NCI-H345 treated with DMSO at 0.1 percent for 48 hours (cell line): ENCODE results near the gene ABCG8.

Experiments
- DNase-seq: peaks from one replicate; lab custom pipeline; 2025; ENCODE audit not compliant: unreplicated experiment; lab: John Stamatoyannopoulos, UW

ABCG8 gene

GRCh38 chr2:43855292-43855691 lies 16.5 kb downstream of the ABCG8 start:
- DNase-seq, result no peak

GRCh38 chr2:43872151-43872550 lies 33.4 kb downstream of the ABCG8 start:
- DNase-seq, result no peak

DNA sequence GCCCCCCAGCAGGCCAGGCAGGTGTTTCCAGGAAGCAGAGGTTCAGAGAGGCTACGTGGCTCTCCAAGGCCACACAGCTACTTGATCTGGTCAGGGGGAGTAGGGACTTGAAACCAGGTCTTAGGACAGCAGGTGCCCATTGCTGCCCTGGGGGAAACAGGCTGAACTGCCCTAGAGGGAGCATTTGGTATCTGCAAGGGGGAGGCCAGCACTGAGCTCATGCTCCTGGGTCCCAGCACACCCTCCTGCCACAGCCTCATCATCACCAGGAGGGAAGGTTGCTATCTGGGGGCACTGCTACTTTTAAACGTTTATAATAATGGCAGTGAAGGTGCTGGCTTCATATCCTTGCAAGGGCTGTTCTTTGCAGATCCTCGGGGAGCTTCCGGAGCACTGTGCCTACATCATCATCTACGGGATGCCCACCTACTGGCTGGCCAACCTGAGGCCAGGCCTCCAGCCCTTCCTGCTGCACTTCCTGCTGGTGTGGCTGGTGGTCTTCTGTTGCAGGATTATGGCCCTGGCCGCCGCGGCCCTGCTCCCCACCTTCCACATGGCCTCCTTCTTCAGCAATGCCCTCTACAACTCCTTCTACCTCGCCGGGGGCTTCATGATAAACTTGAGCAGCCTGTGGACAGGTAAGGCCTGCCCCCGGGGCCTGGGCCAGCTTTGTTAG lies 36.1 kb downstream of the ABCG8 start:
- DNase-seq, result no peak

- DNase-seq, result peak; percentile 58
Measured at GRCh38 chr2:43877782-43878464, 39.2 kb downstream of the ABCG8 start.

- DNase-seq, result no peak
Measured at GRCh38 chr2:43879261-43879660, 40.5 kb downstream of the ABCG8 start.

- no peak for DNase-seq
Measured at GRCh38 chr2:43880471-43880870, 41.7 kb downstream of the ABCG8 start.

DNA sequence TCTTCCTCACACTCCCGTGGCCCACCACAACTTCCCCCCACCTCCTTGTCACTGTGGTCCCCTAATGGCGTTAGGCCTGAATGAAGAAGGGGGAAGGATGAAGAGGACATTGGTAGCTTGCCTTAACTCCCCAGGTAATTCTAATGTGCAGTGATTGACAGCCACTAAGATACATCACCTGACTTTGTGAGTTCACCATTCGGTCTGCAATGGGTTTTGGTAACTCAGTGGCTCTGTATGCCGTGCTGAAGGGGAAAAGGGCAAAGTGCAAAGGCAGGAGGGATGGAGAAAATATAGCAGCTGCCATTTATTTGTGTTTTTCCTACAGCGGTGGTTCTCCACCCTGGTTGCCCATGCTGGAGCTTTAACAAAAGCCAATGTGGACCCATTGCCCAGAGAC lies 42.2 kb downstream of the ABCG8 start:
- DNase-seq, result no peak

GRCh38 chr2:43882312-43882711 lies 43.5 kb downstream of the ABCG8 start:
- DNase-seq, result no peak

DNA sequence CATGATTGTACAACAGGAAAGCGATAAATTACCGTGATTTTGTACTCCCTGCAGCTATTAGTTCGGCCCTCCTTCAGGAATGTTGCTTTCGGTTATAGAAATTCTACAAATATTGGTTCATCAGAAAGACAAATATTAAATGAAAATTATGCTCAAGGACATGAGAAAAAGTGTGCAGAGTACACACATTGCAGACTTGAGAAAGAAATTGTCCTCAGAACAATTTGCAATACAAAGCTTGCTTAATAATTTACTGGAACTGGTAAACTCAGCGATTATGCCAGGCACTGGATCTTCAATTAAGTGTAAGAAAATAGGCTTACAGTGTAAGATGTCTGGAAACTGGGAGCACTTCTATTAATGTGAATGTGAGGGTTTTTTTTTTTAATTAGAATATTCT lies 45.9 kb downstream of the ABCG8 start:
- DNase-seq, result no peak

DNA sequence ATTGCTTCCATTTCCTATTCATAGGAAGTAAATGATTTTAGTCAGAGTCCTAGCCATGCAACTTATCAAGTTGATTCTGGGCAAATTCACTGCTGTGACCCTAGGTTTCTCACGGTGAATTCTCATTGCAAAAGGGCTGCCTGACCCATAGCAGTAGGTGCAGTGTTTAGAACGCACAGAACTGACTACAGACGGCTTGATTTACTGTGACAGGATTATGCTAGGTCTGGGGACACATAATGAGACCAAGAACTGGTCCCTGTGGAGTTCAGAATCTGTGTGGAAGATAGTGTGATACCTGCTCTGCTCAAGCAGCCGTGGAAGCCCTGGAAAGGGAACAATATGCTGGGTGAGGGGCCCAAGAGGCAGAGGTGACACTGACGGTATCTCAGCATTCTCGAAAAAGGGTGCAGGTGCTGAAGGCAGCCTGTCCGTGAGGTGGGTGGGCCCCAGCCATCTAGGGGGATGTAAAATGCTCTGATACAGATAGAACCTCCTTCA lies 46.4 kb downstream of the ABCG8 start:
- no peak for DNase-seq

GRCh38 chr2:43887176-43887575 lies 48.4 kb downstream of the ABCG8 start:
- no peak for DNase-seq

- DNase-seq, result no peak
Measured at GRCh38 chr2:43889416-43889815, 50.6 kb downstream of the ABCG8 start.

GRCh38 chr2:43890855-43891254 lies 52.1 kb downstream of the ABCG8 start:
- DNase-seq, result no peak

DNA sequence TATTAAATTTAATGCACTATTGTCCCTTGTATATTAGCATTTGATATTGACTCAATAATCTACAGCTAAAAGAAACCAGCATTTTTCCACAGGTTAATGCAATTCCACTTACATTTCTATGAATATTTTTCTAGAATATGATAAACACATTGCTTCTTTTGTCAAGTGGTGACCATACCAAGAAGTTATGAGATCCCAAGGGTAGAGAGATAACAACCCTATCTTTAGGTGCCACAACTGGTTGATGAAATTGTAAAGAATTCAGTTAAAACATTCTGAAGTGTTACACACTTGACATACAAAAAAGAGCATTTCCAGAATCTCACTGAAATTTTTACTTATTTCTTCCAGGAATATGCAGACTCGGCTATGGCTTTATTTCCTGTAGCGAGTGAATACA lies 56.0 kb downstream of the ABCG8 start:
- DNase-seq, result no peak

DNA sequence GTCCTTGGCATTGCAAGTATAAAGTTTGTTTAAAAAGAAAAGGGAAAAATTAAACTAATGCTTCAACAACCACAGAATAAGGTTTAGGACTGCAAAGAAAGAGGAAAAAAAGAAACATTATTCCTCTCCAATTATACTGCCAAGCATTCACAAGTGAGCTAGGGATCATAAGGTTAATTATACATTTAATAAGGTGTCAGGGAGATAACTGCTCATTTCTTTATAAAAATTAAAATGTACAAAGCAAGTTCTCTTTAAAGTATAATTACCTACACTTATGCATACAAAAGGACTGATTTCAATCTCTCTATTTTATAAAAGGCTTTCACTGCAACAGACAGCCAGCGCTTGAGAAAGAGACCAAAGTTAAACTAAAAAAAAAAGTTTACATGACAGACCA lies 58.1 kb downstream of the ABCG8 start:
- DNase-seq, result no peak

DNA sequence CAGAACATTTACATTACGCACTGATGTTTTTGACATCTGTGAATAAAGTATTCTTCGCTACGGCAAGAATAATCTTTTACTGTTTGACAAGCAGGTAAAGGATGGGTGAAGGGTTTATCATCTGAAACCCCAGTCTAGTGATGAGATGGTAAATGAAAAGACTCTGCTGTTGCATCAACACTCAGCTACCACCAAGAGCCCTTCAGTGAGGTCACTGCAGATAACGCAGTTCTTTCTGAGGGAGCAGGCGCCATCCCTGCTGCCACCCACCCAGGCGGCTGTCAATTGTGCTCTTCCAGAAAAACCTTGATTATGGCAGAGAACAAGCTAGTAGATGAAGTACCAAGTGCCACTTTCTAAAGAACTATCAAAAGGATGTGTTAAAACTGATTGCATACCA lies 58.7 kb downstream of the ABCG8 start:
- DNase-seq, result no peak

- peak; percentile 93 for DNase-seq
Measured at GRCh38 chr2:43898134-43898837, 59.5 kb downstream of the ABCG8 start.

DNA sequence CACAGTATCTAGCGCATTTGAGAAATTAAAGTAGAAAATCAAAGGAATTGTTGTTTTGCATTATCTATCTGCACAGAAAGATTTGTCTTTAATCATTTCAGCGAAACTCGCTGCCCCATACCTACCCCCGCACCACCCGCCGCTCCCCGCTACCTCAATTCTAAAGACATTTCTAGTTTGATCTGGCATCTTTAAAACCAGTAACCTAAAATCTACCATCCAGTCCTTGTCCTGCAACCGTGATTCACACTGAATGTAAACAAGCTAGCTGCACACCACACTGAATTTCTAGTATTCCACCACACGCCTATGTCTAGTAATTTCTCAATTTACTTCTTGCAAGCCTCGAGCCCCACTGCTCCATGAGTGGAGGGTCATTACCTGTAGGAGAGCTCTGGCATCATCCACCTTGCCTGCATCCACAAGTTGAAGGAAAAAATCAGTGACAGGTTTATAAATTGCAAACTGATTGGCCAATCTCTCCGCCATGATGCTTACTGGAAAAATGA lies 60.1 kb downstream of the ABCG8 start:
- DNase-seq, result no peak

DNA sequence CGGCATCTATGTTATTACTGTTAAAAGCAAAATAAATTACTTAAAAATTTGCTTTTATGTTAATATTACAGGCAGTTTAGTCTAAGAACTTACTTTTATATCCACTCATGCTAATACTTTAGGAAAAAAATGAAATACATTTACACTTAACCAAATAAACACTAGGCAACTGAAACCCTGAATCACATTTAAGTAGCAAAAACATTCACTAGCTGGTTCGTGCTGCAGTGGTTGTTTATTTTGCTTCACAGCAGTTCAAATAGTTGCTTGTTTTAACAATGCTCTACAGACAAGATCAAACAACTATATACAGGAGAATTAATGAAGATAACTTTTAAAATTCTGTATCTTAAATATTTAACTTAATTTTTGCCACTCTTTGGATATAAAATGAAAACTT lies 60.8 kb downstream of the ABCG8 start:
- no peak for DNase-seq

- no peak for DNase-seq
Measured at GRCh38 chr2:43905371-43905803, 66.6 kb downstream of the ABCG8 start.

DNA sequence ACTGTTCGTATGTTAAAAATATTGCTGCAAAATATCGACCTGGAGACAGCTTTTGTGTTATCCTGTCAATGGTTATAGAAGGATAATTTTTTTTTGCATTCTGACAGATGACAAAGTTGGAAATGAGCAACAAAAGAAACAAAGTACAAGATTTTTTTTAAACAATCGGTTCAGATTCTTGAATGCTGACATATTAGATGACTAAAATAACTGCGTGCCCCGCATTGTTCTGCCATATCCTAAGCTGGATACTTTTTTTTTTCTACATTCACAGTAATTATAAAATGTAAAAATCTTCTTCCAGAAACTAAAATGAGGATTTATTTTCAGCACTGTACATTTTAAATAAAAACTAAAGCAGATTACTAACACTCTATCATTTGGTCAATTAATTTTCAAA lies 67.1 kb downstream of the ABCG8 start:
- no peak for DNase-seq
